SK-N-SH (cell line): ENCODE data around the gene DEFB119. TPM values are rescaled to one million over a fixed set of nuclear protein-coding genes. Genes with fewer than 3 reads are reported as not detected.
"Not testable (repeated sequence)": the region's sequence is repeated elsewhere in the genome, so short reads cannot be mapped to it uniquely, and the experiment has no call there.

Experiments
- CTCF ChIA-PET: fragments of 300-600, 350-600 bp; formaldehyde crosslinking; extraction: SDS; loops from one replicate; lab custom pipeline; 2021; lab: Yijun Ruan, JAX
- POLR2A ChIA-PET: fragments of 350-600 bp; sonication (Branson Sonifier 250); formaldehyde crosslinking; extraction: SDS; loops from one replicate; lab custom pipeline; 2020; ENCODE audit warnings: antibody characterized with exemption, inconsistent platforms; lab: Yijun Ruan, JAX
- DNase-seq: peaks from one replicate; pipeline ENCODE4 v3.0.0; 2012
- H2AFZ ChIP-seq: fragments of 200-600 bp; sonication (generic); 2 replicates; pipeline ENCODE4 v1.8.1; 2016; ENCODE audit warnings: antibody characterized with exemption, mild to moderate bottlenecking, low read depth
- H3F3A ChIP-seq: fragments of 200-600 bp; sonication (generic); replicated peaks from 2 replicates; pipeline ENCODE3; 2016; ENCODE audit warnings: antibody characterized with exemption, mild to moderate bottlenecking; ENCODE audit not compliant: insufficient read depth
- H3K27ac ChIP-seq, 2 experiments: fragments of 200-500 bp in 1 of 2; fragments of 200-600 bp in 1 of 2; sonication (Bioruptor generic) in 1 of 2; sonication (generic), shearing (Covaris generic) in 1 of 2; 2 replicates each; pipeline versions ENCODE4 v1.5.1 to v1.6.1; 2014 to 2016; ENCODE audit warnings: low read depth in 2 of 2, inconsistent platforms in 1 of 2, low read length in 1 of 2, mild to moderate bottlenecking in 1 of 2, mixed read lengths in 1 of 2
- H3K27me3 ChIP-seq: fragments of 200-600 bp; sonication (generic), shearing (Covaris generic); 2 replicates; pipeline ENCODE4 v1.6.1; 2016; ENCODE audit warnings: mixed run types; ENCODE audit not compliant: insufficient read depth
- H3K36me3 ChIP-seq, 2 experiments: fragments of 200-500 bp in 1 of 2; fragments of 200-600 bp in 1 of 2; sonication (Bioruptor generic) in 1 of 2; sonication (generic) in 1 of 2; replicated peaks in 1 of 2; 2 replicates each; pipeline versions ENCODE3 to v1.5.1; 2014 to 2016; ENCODE audit warnings: low read length in 1 of 2, mild to moderate bottlenecking in 1 of 2; ENCODE audit not compliant: insufficient read depth in 2 of 2, control insufficient read depth in 1 of 2
- H3K4me1 ChIP-seq, 2 experiments: fragments of 200-500 bp in 1 of 2; fragments of 200-600 bp in 1 of 2; sonication (Bioruptor generic) in 1 of 2; sonication (generic), shearing (Covaris generic) in 1 of 2; 2 replicates each; pipeline versions ENCODE4 v1.5.1 to v1.6.1; 2014 to 2016; ENCODE audit warnings: low read depth in 1 of 2, low read length in 1 of 2, mixed run types in 1 of 2; ENCODE audit not compliant: insufficient read depth in 2 of 2, control insufficient read depth in 1 of 2
- H3K4me2 ChIP-seq: fragments of 200-600 bp; sonication (generic), shearing (Covaris generic); 2 replicates; pipeline ENCODE4 v1.6.1; 2017; ENCODE audit warnings: mixed run types
- H3K4me3 ChIP-seq, 2 experiments: fragments of 200-500 bp in 1 of 2; fragments of 200-600 bp in 1 of 2; sonication (Bioruptor generic) in 1 of 2; sonication (generic), shearing (Covaris generic) in 1 of 2; 2 replicates each; pipeline versions ENCODE4 v1.5.1 to v1.8.1; 2014 to 2016; ENCODE audit warnings: low read depth in 2 of 2, inconsistent platforms in 1 of 2, low read length in 1 of 2, mild to moderate bottlenecking in 1 of 2, mixed read lengths in 1 of 2, moderate library complexity in 1 of 2
- H3K79me2 ChIP-seq: fragments of 200-600 bp; sonication (generic); 2 replicates; pipeline ENCODE4 v1.8.1; 2017; ENCODE audit warnings: mild to moderate bottlenecking; ENCODE audit not compliant: insufficient read depth
- H3K9ac ChIP-seq: fragments of 200-600 bp; sonication (generic); 2 replicates; pipeline ENCODE4 v1.6.1; 2017; ENCODE audit warnings: mixed run types
- H3K9me2 ChIP-seq: fragments of 200-600 bp; sonication (generic); 2 replicates; pipeline ENCODE4 v1.6.1; 2017; ENCODE audit warnings: mixed run types
- H3K9me3 ChIP-seq: fragments of 200-600 bp; sonication (generic); 2 replicates; pipeline ENCODE4 v1.6.1; 2017; ENCODE audit warnings: mixed run types, mild to moderate bottlenecking, moderate library complexity
- H4K20me1 ChIP-seq: fragments of 200-600 bp; sonication (generic); 2 replicates; pipeline ENCODE4 v1.6.1; 2017; ENCODE audit warnings: mild to moderate bottlenecking, mixed run types; ENCODE audit not compliant: insufficient read depth
- ELF1 ChIP-seq: IDR thresholded peaks from 2 replicates; pipeline ENCODE4 v1.4.0; 2012
- EP300 ChIP-seq, 2 experiments: IDR thresholded peaks; 2 replicates each; pipeline versions ENCODE4 v1.4.0 to v1.6.1; 2012; ENCODE audit warnings: borderline replicate concordance in 1 of 2, low read depth in 1 of 2, low read length in 1 of 2
- FOXM1 ChIP-seq: IDR thresholded peaks from 2 replicates; pipeline ENCODE4 v1.4.0; 2012; ENCODE audit warnings: low read depth, mild to moderate bottlenecking
- GABPA ChIP-seq: IDR thresholded peaks from 2 replicates; pipeline ENCODE4 v1.4.0; 2012; ENCODE audit warnings: low read depth, mild to moderate bottlenecking
- JUND ChIP-seq: IDR thresholded peaks from 2 replicates; pipeline ENCODE4 v1.4.0; 2012
- MXI1 ChIP-seq: IDR thresholded peaks from 2 replicates; pipeline ENCODE4 v1.6.1; 2012; ENCODE audit warnings: mild to moderate bottlenecking, low read depth, low read length, improper control_type of control experiment
- NFIC ChIP-seq: IDR thresholded peaks from 2 replicates; pipeline ENCODE4 v1.4.0; 2012; ENCODE audit warnings: borderline replicate concordance
- NRF1 ChIP-seq: IDR thresholded peaks from 2 replicates; pipeline ENCODE4 v1.6.1; 2012; ENCODE audit warnings: low read depth, mild to moderate bottlenecking, low read length
- RAD21 ChIP-seq: IDR thresholded peaks from 2 replicates; pipeline ENCODE4 v1.6.1; 2012; ENCODE audit warnings: mild to moderate bottlenecking, low read length
- RFX5 ChIP-seq: IDR thresholded peaks from 2 replicates; pipeline ENCODE4 v1.6.1; 2012; ENCODE audit warnings: mild to moderate bottlenecking, improper control_type of control experiment, low read length
- SIN3A ChIP-seq: IDR thresholded peaks from 2 replicates; pipeline ENCODE4 v1.6.1; 2012; ENCODE audit warnings: low read depth, mild to moderate bottlenecking, low read length, moderate library complexity, borderline replicate concordance
- TCF12 ChIP-seq: IDR thresholded peaks from 2 replicates; pipeline ENCODE4 v1.4.0; 2012
- USF2 ChIP-seq: fragments of 150-350 bp; IDR thresholded peaks from 2 replicates; pipeline ENCODE4 v1.6.1; 2017; ENCODE audit warnings: antibody characterized with exemption, low read length, low read depth, borderline replicate concordance
- YY1 ChIP-seq: IDR thresholded peaks from 2 replicates; pipeline ENCODE4 v1.4.0; 2012; ENCODE audit warnings: low read depth, mild to moderate bottlenecking
- WGBS: methylation state at CpG from one replicate; pipeline ENCODE4 v1.1.6; 2017; ENCODE audit warnings: low lambda C conversion rate; 5-methylcytosine and 5-hydroxymethylcytosine counted together
- polyA plus RNA-seq, 3 experiments: library from polyadenylated mRNA; depleted of rRNA; stranded (reverse); fragments of >200 nt; gene quantifications; 2 replicates each; pipeline ENCODE4 v1.2.3, GENCODE V29; 2012

The DEFB119 gene
- polyA plus RNA-seq, 1 of the 3 experiments (the other 2 are of a cell fraction): not detected

- TF ChIP-seq GABPA: no peak
- no peak for TF ChIP-seq ELF1
- TF ChIP-seq NFIC: no peak
- no peak for TF ChIP-seq EP300 (IDR thresholded peaks at IDR 0.05; ENCODE audit: borderline replicate concordance in 1 of 2, low read depth in 1 of 2, low read length in 1 of 2)
- TF ChIP-seq, all 33 proteins: peak for 0
Observed at GRCh38 chr20:31368301-31368700, 22.1 kb downstream of the DEFB119 start, which contains the start of gene DEFB118 (continued).

GRCh38 chr20:31364272-31364671 is 26.1 kb downstream of the DEFB119 start:
- H3F3A ChIP-seq, H3K9ac ChIP-seq, H3K27ac ChIP-seq, H3K4me1 ChIP-seq, H3K36me3 ChIP-seq, CTCF ChIA-PET, DNase-seq, H3K9me3 ChIP-seq, H4K20me1 ChIP-seq, POLR2A ChIA-PET, H3K4me3 ChIP-seq, H3K79me2 ChIP-seq, H3K9me2 ChIP-seq, H3K27me3 ChIP-seq, H2AFZ ChIP-seq, H3K4me2 ChIP-seq: not testable (repeated sequence)
- WGBS: 2% methylated on average over 5 of the region's 5 CpGs

- Histone ChIP-seq H3K4me2 (no peak overlapping the region), H3K27ac (no peak overlapping the region), H3K9me2 (no peaks in the 10 kb centered on the region), H3K4me1 (no peaks in the 10 kb centered on the region), H3K9ac (no peak overlapping the region), H3K9me3 (no peaks in the 10 kb centered on the region), H3K4me3 (no peak overlapping the region), H3K27me3 (no peaks in the 10 kb centered on the region), H4K20me1 (no peaks in the 10 kb centered on the region), H3K36me3 (no peaks in the 10 kb centered on the region), H3F3A (no peaks in the 10 kb centered on the region), H3K79me2 (no peaks in the 10 kb centered on the region), H2AFZ (no peak overlapping the region)
- no peak for DNase-seq
- 2% methylated on average over 4 of the region's 4 CpGs for WGBS
- CTCF ChIA-PET: no interaction called here
- POLR2A ChIA-PET: no interaction called here
- no peak for TF ChIP-seq USF2
- TF ChIP-seq TCF12: no peak
- no peak for TF ChIP-seq JUND
- no peak for TF ChIP-seq MXI1
- TF ChIP-seq NRF1: no peak
- no peak for TF ChIP-seq RAD21
- no peak for TF ChIP-seq YY1
- no peak for TF ChIP-seq RFX5
- no peak for TF ChIP-seq FOXM1
- TF ChIP-seq GABPA: no peak
- no peak for TF ChIP-seq NFIC
- no peak for TF ChIP-seq SIN3A
Observed at GRCh38 chr20:31363295-31363694, 27.1 kb downstream of the DEFB119 start.
